ACC112 (cell line): ENCODE measurements around the gene TMSB10.
"Not testable (repeated sequence)": the region's sequence is repeated elsewhere in the genome, so short reads cannot be mapped to it uniquely, and the experiment has no call there.

ENCODE experiments used
- H2AFZ ChIP-seq: fragments of 200-600 bp; sonication (generic); one replicate; pipeline ENCODE4 v1.6.0; 2017; ENCODE audit warnings: antibody characterized with exemption, low read length; ENCODE audit not compliant: unreplicated experiment
- H3K27ac ChIP-seq: fragments of 200-600 bp; sonication (generic); 2 replicates; pipeline ENCODE4 v1.5.1; 2014; ENCODE audit warnings: low read depth, mild to moderate bottlenecking, antibody characterized with exemption, low read length, moderate library complexity
- H3K27me3 ChIP-seq: fragments of 200-600 bp; sonication (generic); 2 replicates; pipeline ENCODE4 v1.6.1; 2014; ENCODE audit warnings: mild to moderate bottlenecking, antibody characterized with exemption, low read length, moderate library complexity, mixed read lengths; ENCODE audit not compliant: insufficient read depth
- H3K36me3 ChIP-seq: fragments of 200-600 bp; sonication (generic); 2 replicates; pipeline ENCODE4 v1.6.1; 2016; ENCODE audit warnings: mild to moderate bottlenecking, antibody characterized with exemption, low read length, moderate library complexity, mixed read lengths; ENCODE audit not compliant: insufficient read depth
- H3K4me1 ChIP-seq: fragments of 200-600 bp; sonication (generic); one replicate; pipeline ENCODE4 v1.6.1; 2016; ENCODE audit warnings: low read length, mixed read lengths; ENCODE audit not compliant: insufficient read depth, unreplicated experiment, control insufficient read depth
- H3K4me3 ChIP-seq: fragments of 200-600 bp; sonication (generic); 2 replicates; pipeline ENCODE4 v1.5.1; 2014; ENCODE audit warnings: mild to moderate bottlenecking, low read depth, low read length
- H3K79me2 ChIP-seq: fragments of 200-600 bp; sonication (generic); one replicate; pipeline ENCODE4 v1.6.0; 2016; ENCODE audit warnings: low read length; ENCODE audit not compliant: control insufficient read depth, unreplicated experiment, insufficient read depth

The TMSB10 gene

GRCh38 chr2:84905181-84906107, at the start of gene TMSB10:
TSS of gene TMSB10 (plus strand) at chr2:84905656.
- peaks cover 9% of the 10 kb centered on the region for H3K36me3 ChIP-seq
- H3K4me3 ChIP-seq: peak within 1 kb of the TSS; percentile 84
- peaks cover 7% of the 10 kb centered on the region for H3K4me1 ChIP-seq
- H3K79me2 ChIP-seq: peaks cover 15% of the 10 kb centered on the region
- peak within 1 kb of the TSS; percentile 51 for H2AFZ ChIP-seq
- no peaks in the 10 kb centered on the region for H3K27me3 ChIP-seq
- peak within 1 kb of the TSS; percentile 75 for H3K27ac ChIP-seq

DNA sequence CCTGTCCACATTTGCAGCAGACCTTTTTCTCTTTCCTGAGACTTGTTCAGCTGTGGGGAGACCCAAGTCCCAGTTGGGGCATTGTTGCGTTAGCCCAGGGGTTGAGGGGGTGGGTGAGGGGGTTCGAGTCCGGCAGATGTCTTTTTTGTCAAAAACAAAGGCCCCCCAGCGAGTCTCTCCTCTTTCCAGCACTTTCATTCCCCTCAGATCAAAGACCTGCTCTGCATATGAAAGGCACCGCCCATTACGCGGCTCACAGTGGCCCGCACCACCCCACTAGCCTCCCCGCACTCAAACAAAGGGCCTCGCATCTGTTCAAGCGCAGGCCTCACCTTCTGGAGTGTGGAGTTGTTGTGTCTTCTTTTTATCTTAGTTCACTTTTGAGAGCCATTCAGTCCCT, 49.7 kb upstream of the TMSB10 start:
- Histone ChIP-seq H3K27me3 (no peaks in the 10 kb centered on the region), H2AFZ (no peak overlapping the region), H3K27ac (no peak overlapping the region), H3K4me3 (no peak overlapping the region), H3K36me3 (no peaks in the 10 kb centered on the region), H3K79me2 (peaks cover 5% of the 10 kb centered on the region), H3K4me1 (peaks cover 6% of the 10 kb centered on the region)

GRCh38 chr2:84856787-84857186, 48.7 kb upstream of the TMSB10 start:
- no peaks in the 10 kb centered on the region for H3K27me3 ChIP-seq
- H3K36me3 ChIP-seq: no peaks in the 10 kb centered on the region
- no peak overlapping the region for H3K4me3 ChIP-seq
- no peak overlapping the region for H2AFZ ChIP-seq
- no peak overlapping the region for H3K27ac ChIP-seq
- peaks cover 6% of the 10 kb centered on the region for H3K4me1 ChIP-seq
- H3K79me2 ChIP-seq: peaks cover 5% of the 10 kb centered on the region

DNA sequence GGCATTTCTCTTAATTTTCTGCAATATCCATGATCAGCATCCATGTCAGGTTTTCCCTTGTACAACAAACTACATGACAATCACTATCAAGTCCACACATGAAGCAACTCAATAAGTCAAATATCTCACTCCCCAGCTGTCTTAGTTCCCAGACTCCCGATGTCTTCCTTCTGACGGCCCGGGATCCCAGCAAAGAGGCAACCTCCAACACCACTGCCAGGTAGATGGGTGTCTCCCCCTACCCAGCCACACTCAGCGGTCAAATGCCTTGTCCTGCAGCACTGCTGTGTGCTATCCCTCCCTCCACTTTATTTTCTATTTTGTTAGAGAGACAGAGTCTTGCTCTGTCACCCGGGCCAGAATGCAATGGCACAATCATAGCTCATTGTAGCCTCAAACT, 47.9 kb upstream of the TMSB10 start:
- no peaks in the 10 kb centered on the region for H3K36me3 ChIP-seq
- no peaks in the 10 kb centered on the region for H3K27me3 ChIP-seq
- H3K27ac ChIP-seq: no peak overlapping the region
- H3K4me1 ChIP-seq: peaks cover 6% of the 10 kb centered on the region
- H3K4me3 ChIP-seq: no peak overlapping the region
- H2AFZ ChIP-seq: no peak overlapping the region
- peaks cover 5% of the 10 kb centered on the region for H3K79me2 ChIP-seq

DNA sequence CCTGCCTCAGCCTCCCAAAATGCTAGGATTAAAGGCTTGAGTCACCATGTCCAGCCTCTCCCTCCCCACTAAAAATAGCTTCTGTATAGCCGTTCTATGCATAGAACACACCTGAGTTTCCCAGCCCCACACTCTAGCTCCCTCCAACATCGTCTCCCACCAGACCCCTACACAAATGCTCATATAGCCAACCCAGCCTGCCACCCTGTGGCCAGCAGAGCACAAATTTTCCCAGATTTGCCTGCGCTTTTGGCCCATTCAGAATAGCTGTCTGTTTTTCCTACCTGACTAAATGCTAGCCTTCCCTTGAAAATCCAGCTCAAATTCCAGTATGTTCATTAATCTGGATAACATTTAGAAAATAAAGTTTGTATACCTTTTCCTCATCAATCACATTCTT, 47.3 kb upstream of the TMSB10 start:
- H2AFZ ChIP-seq: no peak overlapping the region
- peaks cover 6% of the 10 kb centered on the region for H3K4me1 ChIP-seq
- H3K4me3 ChIP-seq: no peak overlapping the region
- peaks cover 5% of the 10 kb centered on the region for H3K79me2 ChIP-seq
- no peak overlapping the region for H3K27ac ChIP-seq
- no peaks in the 10 kb centered on the region for H3K27me3 ChIP-seq
- no peaks in the 10 kb centered on the region for H3K36me3 ChIP-seq

GRCh38 chr2:84858937-84859336, 46.5 kb upstream of the TMSB10 start:
- H3K36me3 ChIP-seq: no peaks in the 10 kb centered on the region
- peaks cover 6% of the 10 kb centered on the region for H3K4me1 ChIP-seq
- peaks cover 5% of the 10 kb centered on the region for H3K79me2 ChIP-seq
- no peak overlapping the region for H2AFZ ChIP-seq
- no peaks in the 10 kb centered on the region for H3K27me3 ChIP-seq
- H3K4me3 ChIP-seq: no peak overlapping the region
- H3K27ac ChIP-seq: no peak overlapping the region

DNA sequence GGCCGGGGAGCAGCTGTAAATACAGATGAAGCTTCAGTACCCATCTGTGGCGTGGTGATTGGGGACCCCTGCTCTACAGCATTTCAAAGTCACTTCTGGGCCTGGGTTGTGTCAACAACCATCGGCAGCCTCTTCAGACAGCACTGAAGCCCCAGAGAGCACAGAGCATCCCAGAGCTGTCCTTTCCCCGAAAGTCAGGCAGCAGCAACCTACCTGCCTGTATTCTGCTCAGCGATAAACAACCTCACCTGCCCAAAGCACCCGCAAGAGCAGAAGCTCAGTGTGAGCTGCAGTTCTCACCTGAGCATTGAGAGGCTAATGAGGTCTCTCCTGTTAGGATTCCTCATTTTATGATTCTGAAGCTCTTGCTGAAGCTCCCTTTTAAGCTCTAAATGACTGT, 43.9 kb upstream of the TMSB10 start:
- Histone ChIP-seq H2AFZ (no peak overlapping the region), H3K27me3 (no peaks in the 10 kb centered on the region), H3K4me3 (no peak overlapping the region), H3K79me2 (peaks cover 5% of the 10 kb centered on the region), H3K27ac (no peak overlapping the region), H3K36me3 (no peaks in the 10 kb centered on the region), H3K4me1 (peaks cover 6% of the 10 kb centered on the region)

GRCh38 chr2:84862006-84862405, 43.5 kb upstream of the TMSB10 start:
- H3K4me3 ChIP-seq: no peak overlapping the region
- no peak overlapping the region for H2AFZ ChIP-seq
- H3K79me2 ChIP-seq: peaks cover 5% of the 10 kb centered on the region
- H3K27ac ChIP-seq: no peak overlapping the region
- no peaks in the 10 kb centered on the region for H3K27me3 ChIP-seq
- H3K4me1 ChIP-seq: peaks cover 6% of the 10 kb centered on the region
- no peaks in the 10 kb centered on the region for H3K36me3 ChIP-seq

- H3K27me3 ChIP-seq: no peaks in the 10 kb centered on the region
- peaks cover 3% of the 10 kb centered on the region; the same call in 1 of the 2 replicates for H3K36me3 ChIP-seq
- no peak overlapping the region for H3K4me3 ChIP-seq
- H3K79me2 ChIP-seq: no peaks in the 10 kb centered on the region
- H3K4me1 ChIP-seq: no peaks in the 10 kb centered on the region
- H3K27ac ChIP-seq: no peak overlapping the region
- H2AFZ ChIP-seq: no peak overlapping the region
These were observed 40.2 kb upstream of the TMSB10 start for GRCh38 chr2:84865181-84865783.

GRCh38 chr2:84866122-84866521, 39.3 kb upstream of the TMSB10 start:
- H3K36me3 ChIP-seq: peaks cover 3% of the 10 kb centered on the region; the same call in 1 of the 2 replicates
- H3K27me3 ChIP-seq: no peaks in the 10 kb centered on the region
- H3K79me2 ChIP-seq: no peaks in the 10 kb centered on the region
- H2AFZ ChIP-seq: no peak overlapping the region
- H3K4me3 ChIP-seq: no peak overlapping the region
- no peak overlapping the region for H3K27ac ChIP-seq
- H3K4me1 ChIP-seq: no peaks in the 10 kb centered on the region

GRCh38 chr2:84868327-84868726, 37.1 kb upstream of the TMSB10 start:
- H3K4me3 ChIP-seq, H2AFZ ChIP-seq, H3K27me3 ChIP-seq, H3K4me1 ChIP-seq, H3K27ac ChIP-seq, H3K36me3 ChIP-seq, H3K79me2 ChIP-seq: not testable (repeated sequence)
